Measurements from ENCODE around the gene ZDHHC11B. TPM values are rescaled to one million over a fixed set of nuclear protein-coding genes. Genes with fewer than 3 reads are reported as not detected.

Gene ZDHHC11B
- total RNA-seq, 5 donors from 2014 or later (not counting 1 experiment from before 2014, with no cell fraction given) = 2.1 to 20.6 (median 3.6) TPM

- Mint-ChIP-seq H3K4me1 (no peaks in the 10 kb centered on the region), H3K36me3 (peaks cover 48% of the 10 kb centered on the region), H3K27ac (no peak overlapping the region), H3K9me3 (no peaks in the 10 kb centered on the region), H3K27me3 (no peaks in the 10 kb centered on the region), H3K4me3 (no peak overlapping the region)
- ChIA-PET CTCF (no interaction called here), POLR2A (no interaction called here)
- ATAC-seq (replicated peaks in 1 of 4) = no peak
- peaks cover 21 to 42% of the 10 kb centered on the region in 2 donors for H3K36me3 ChIP-seq (ENCODE audit: control insufficient read depth in 2 of 2, extremely low read depth in 1 of 2, insufficient read depth in 1 of 2, low read length in 1 of 2)
- WGBS (ENCODE audit: insufficient coverage) = no CpG with 5 or more reads among the region's 11 CpGs
- H3K4me3 ChIP-seq (ENCODE audit: control insufficient read depth in 1 of 2, extremely low read depth in 1 of 2, low read length in 1 of 2) = no peak overlapping the region
- H3K4me1 ChIP-seq (ENCODE audit: control insufficient read depth in 1 of 2, extremely low read depth in 1 of 2, insufficient read depth in 2 of 2, low read length in 2 of 2) = no peaks in the 10 kb centered on the region
- no peak for DNase-seq
- no peaks in the 10 kb centered on the region for H3K9me3 ChIP-seq
- H3K27ac ChIP-seq (ENCODE audit: low read length) = no peak overlapping the region
- no peaks in the 10 kb centered on the region for H3K27me3 ChIP-seq (replicated peaks in 1 of 2; ENCODE audit: control insufficient read depth in 2 of 2, extremely low read depth in 1 of 2, insufficient read depth in 2 of 2, low read length in 1 of 2)
These were observed 124.0 kb downstream of the ZDHHC11B start for GRCh38 chr5:660491-661030.

Other genes with a start within 250 kb of the ZDHHC11B start
- gene CEP72, start 172.4 kb downstream of the ZDHHC11B start, total RNA-seq = 10 to 100 TPM; 13.9 to 25.8 (median 23.6) TPM
- 1 to 10 TPM in 3 of 5 donors, under 1 TPM in 2; 0.73 to 8.2 (median 1.1) TPM for gene TPPP, start 91.4 kb downstream of the ZDHHC11B start, total RNA-seq
- 10 to 100 TPM in 3 of 5 donors, 1 to 10 TPM in 2; 6.5 to 38.0 (median 11.6) TPM for gene ZDHHC11, start 66.3 kb upstream of the ZDHHC11B start, total RNA-seq
- 100 to 1,000 TPM in 1 of 5 donors, 10 to 100 TPM in 4; 78.3 to 127 (median 83.0) TPM for gene BRD9, start 108.1 kb upstream of the ZDHHC11B start, total RNA-seq
- 1 to 10 TPM in 2 of 5 donors, under 1 TPM in 3; 0.66 to 1.3 (median 0.95) TPM for gene TRIP13, start 108.2 kb upstream of the ZDHHC11B start, total RNA-seq
- under 1 TPM in 2 of 5 donors, not detected in 3; 0.18 to 0.23 TPM for gene NKD2, start 224.1 kb upstream of the ZDHHC11B start, total RNA-seq